Ovary (tissue), 3 donors: ENCODE data around the gene IGF2BP3.

ENCODE experiments used
- CTCF ChIP-seq, 3 donors: fragments of 450-650 bp in 2 of 3; fragments of 200-600 bp in 1 of 3; IDR thresholded peaks; one replicate each; pipeline versions ENCODE4 v1.5.1 to v1.8.0; 2016 to 2022; ENCODE audit warnings: antibody characterized with exemption in 3 of 3, mild to moderate bottlenecking in 1 of 3
- EP300 ChIP-seq: sonication (generic); formaldehyde crosslinking; IDR thresholded peaks from one replicate; pipeline ENCODE4 v1.6.1; 2017; ENCODE audit warnings: antibody characterized with exemption
- POLR2A ChIP-seq: fragments of 450-650 bp; IDR thresholded peaks from one replicate; pipeline ENCODE4 v1.6.1; 2017; ENCODE audit warnings: antibody characterized with exemption, mild to moderate bottlenecking, moderate library complexity
- donor health status: DM: no; HTN: no; CAD: no.

- TF ChIP-seq CTCF (IDR thresholded peaks at IDR 0.05) (no peak), POLR2A (no peak), EP300 (no peak)
Observed at GRCh38 chr7:23266918-23267317, 203.4 kb downstream of the IGF2BP3 start.
